K562 (cell line): ENCODE data around the gene HOXA4.

Experiments used
- CTCF ChIP-seq, 3 experiments: IDR thresholded peaks in 2 of 3; conservative IDR thresholded peaks in 1 of 3; 2 replicates each; pipeline ENCODE4 v1.5.1; 2011 to 2012; ENCODE audit warnings: low read length in 3 of 3, mild to moderate bottlenecking in 3 of 3, control low read depth in 2 of 3, improper control_type of control experiment in 1 of 3, inconsistent platforms in 1 of 3, low read depth in 1 of 3, mixed read lengths in 1 of 3, moderate library complexity in 1 of 3; ENCODE audit not compliant: insufficient read depth in 2 of 3
- FOXJ3 ChIP-seq: sonication (generic); formaldehyde crosslinking; IDR thresholded peaks from 2 replicates; pipeline ENCODE4 v1.4.0; 2020; ENCODE audit warnings: mild to moderate bottlenecking, missing genetic modification reagents
- HSF4 ChIP-seq: fragments of 250-450 bp; sonication (Bioruptor Pico); IDR thresholded peaks from 2 replicates; pipeline ENCODE4 v2.1.2; 2022; ENCODE audit warnings: mild to moderate bottlenecking, moderate library complexity, borderline replicate concordance
- SIN3A ChIP-seq, 2 experiments: fragments of 150-350 bp in 1 of 2; IDR thresholded peaks; 2 replicates each; pipeline ENCODE4 v1.6.1; 2011 to 2016; ENCODE audit warnings: borderline replicate concordance in 2 of 2, low read depth in 2 of 2, low read length in 2 of 2, mild to moderate bottlenecking in 2 of 2, moderate library complexity in 2 of 2; ENCODE audit not compliant: control insufficient read depth in 1 of 2
- SP1 ChIP-seq: sonication (generic); formaldehyde crosslinking; IDR thresholded peaks from 2 replicates; pipeline ENCODE4 v1.8.1; 2022; ENCODE audit warnings: mild to moderate bottlenecking, missing genetic modification reagents
- TBP ChIP-seq: optimal IDR thresholded peaks from 2 replicates; pipeline ENCODE3; 2011; ENCODE audit warnings: low read depth, low read length, improper control_type of control experiment
- VEZF1 ChIP-seq: fragments of 200-800 bp; sonication (Bioruptor generic); IDR thresholded peaks from 2 replicates; pipeline ENCODE4 v1.6.1; 2017; ENCODE audit warnings: missing genetic modification characterization, missing compliant biosample characterization
- ZNF212 ChIP-seq: fragments of 450-650 bp; formaldehyde crosslinking; IDR thresholded peaks from 2 replicates; pipeline ENCODE4 v1.4.0; 2020; ENCODE audit warnings: mild to moderate bottlenecking
- ZNF274 ChIP-seq: IDR thresholded peaks from 2 replicates; pipeline ENCODE4 v1.6.1; 2011; ENCODE audit warnings: low read depth, mild to moderate bottlenecking, low read length, moderate library complexity, borderline replicate concordance
- ZNF431 ChIP-seq: sonication (generic); formaldehyde crosslinking; IDR thresholded peaks from 2 replicates; pipeline ENCODE4 v1.8.0; 2022; ENCODE audit warnings: mild to moderate bottlenecking, missing genetic modification reagents

DNA sequence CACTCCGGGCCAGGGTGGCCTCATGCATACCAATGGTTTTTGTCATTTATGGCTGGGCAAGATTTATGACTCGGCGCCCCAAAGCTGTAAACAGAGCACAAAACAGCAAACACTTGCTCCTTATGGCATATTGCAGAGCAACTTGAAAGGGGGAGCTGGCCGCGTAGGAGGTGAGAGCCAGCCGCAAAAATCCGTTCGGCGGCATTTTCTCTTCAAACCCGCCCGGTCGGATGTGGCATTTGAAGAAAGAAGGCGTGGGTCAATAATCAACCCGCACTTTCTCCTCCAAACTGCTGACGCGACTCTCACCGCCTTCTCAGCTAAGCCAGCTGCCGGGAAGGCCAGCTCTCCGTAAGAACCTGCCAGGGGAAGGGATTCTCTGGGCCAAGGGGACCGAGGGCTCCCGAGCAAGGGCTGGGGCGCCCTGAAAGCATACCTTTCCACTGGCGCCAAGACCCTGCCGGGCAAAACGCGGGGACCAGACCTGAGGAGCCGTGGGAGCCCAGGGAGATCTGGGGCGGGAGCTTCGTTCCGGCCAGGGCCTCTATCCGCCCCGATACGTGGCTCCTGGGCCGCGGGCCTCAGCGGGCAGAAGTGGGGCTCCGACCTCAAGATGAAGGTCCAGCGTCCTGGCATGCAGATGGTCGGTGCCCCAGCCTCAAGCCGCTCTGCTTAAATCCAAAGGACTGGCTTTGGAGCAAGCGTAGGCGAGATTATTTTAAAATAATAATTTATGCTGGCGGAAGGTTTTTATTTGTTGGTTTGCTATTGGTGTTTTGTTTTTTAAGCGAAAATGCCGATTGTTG lies 15.1 kb downstream of the HOXA4 start:
- TF ChIP-seq SIN3A (IDR thresholded peaks at IDR 0.05; ENCODE audit: borderline replicate concordance in 2 of 2, control insufficient read depth in 1 of 2, low read depth in 2 of 2, low read length in 2 of 2): no peak
- no peak for TF ChIP-seq ZNF274
- TF ChIP-seq VEZF1 (CRISPR knock-in tag): no peak
- TF ChIP-seq ZNF431 (CRISPR knock-in tag): no peak
- TF ChIP-seq CTCF (IDR thresholded peaks at IDR 0.05 in 2 of 3, conservative IDR thresholded peaks at IDR 0.05 in 1 of 3; ENCODE audit: insufficient read depth in 2 of 3, low read depth in 1 of 3, low read length in 3 of 3): no peak
- no peak for TF ChIP-seq HSF4 (CRISPR knock-in tag)
- no peak for TF ChIP-seq SP1 (CRISPR knock-in tag)
- no peak for TF ChIP-seq TBP
- TF ChIP-seq ZNF212 (CRISPR knock-in tag): no peak
- no peak for TF ChIP-seq FOXJ3 (CRISPR knock-in tag)
